ENCODE measurements around the gene NLRP7.

DNA sequence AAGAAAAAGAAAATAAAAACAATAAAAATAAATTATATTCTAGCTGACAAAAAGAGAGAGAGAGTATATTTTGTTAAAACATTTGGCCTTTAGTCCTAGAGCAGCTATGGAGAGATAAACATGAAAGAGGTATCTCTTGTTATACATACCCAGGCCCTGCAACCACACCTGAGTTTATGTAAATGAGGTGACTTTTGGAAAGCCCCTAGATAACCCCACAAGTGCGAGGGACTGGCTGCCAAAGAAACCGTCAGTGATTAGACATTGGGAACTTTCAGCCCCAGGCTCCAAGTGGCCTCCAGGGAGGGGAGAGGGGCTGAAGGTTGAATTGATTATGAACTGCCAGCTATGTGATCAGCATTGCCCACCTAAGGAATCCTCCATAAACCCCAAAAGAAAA, 2.1 kb upstream of the NLRP7 start:
- TF ChIP-seq, protein P1, sequence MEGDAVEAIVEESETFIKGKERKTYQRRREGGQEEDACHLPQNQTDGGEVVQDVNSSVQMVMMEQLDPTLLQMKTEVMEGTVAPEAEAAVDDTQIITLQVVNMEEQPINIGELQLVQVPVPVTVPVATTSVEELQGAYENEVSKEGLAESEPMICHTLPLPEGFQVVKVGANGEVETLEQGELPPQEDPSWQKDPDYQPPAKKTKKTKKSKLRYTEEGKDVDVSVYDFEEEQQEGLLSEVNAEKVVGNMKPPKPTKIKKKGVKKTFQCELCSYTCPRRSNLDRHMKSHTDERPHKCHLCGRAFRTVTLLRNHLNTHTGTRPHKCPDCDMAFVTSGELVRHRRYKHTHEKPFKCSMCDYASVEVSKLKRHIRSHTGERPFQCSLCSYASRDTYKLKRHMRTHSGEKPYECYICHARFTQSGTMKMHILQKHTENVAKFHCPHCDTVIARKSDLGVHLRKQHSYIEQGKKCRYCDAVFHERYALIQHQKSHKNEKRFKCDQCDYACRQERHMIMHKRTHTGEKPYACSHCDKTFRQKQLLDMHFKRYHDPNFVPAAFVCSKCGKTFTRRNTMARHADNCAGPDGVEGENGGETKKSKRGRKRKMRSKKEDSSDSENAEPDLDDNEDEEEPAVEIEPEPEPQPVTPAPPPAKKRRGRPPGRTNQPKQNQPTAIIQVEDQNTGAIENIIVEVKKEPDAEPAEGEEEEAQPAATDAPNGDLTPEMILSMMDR (IDR thresholded peaks at IDR 0.05) = no peak
- TF ChIP-seq POLR2A (IDR thresholded peaks at IDR 0.05) (no peak), POLR2AphosphoS5 (IDR thresholded peaks at IDR 0.05) (no peak)

Measured in prostate gland (tissue), 2 donors.